Measurements from ENCODE around the gene TAB3.

Gene TAB3

GRCh38 chrX:30887721-30888120 is 1.3 kb downstream of the TAB3 start:
- TF ChIP-seq, protein P1, sequence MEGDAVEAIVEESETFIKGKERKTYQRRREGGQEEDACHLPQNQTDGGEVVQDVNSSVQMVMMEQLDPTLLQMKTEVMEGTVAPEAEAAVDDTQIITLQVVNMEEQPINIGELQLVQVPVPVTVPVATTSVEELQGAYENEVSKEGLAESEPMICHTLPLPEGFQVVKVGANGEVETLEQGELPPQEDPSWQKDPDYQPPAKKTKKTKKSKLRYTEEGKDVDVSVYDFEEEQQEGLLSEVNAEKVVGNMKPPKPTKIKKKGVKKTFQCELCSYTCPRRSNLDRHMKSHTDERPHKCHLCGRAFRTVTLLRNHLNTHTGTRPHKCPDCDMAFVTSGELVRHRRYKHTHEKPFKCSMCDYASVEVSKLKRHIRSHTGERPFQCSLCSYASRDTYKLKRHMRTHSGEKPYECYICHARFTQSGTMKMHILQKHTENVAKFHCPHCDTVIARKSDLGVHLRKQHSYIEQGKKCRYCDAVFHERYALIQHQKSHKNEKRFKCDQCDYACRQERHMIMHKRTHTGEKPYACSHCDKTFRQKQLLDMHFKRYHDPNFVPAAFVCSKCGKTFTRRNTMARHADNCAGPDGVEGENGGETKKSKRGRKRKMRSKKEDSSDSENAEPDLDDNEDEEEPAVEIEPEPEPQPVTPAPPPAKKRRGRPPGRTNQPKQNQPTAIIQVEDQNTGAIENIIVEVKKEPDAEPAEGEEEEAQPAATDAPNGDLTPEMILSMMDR (IDR thresholded peaks at IDR 0.05), result no peak
- no peak for TF ChIP-seq ZFX (IDR thresholded peaks at IDR 0.05; ENCODE audit: borderline replicate concordance)
- H3K27ac ChIP-seq, result no peak overlapping the region

DNA sequence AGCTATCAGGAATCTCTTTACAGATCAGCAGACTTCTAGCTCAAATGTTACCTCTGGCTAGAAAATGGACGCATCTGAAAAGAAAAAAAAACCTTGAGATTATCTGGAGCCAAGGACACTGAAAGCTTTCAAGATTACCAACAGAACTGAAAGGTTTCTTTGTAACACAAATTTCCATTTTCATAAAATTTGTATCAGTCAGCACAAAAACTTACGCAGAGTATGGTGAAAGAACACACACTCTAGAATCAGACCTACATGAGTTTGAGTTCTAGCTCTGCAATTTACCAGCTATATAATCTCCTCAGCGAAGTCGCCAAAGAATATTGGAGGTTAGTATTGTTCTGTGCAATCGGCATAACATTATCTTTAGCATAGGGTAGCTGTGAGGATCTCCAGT is 1.8 kb downstream of the TAB3 start:
- TF ChIP-seq ZFX (IDR thresholded peaks at IDR 0.05; ENCODE audit: borderline replicate concordance), result no peak
- TF ChIP-seq, protein P1 (IDR thresholded peaks at IDR 0.05), result no peak
- H3K27ac ChIP-seq, result no peak overlapping the region

DNA sequence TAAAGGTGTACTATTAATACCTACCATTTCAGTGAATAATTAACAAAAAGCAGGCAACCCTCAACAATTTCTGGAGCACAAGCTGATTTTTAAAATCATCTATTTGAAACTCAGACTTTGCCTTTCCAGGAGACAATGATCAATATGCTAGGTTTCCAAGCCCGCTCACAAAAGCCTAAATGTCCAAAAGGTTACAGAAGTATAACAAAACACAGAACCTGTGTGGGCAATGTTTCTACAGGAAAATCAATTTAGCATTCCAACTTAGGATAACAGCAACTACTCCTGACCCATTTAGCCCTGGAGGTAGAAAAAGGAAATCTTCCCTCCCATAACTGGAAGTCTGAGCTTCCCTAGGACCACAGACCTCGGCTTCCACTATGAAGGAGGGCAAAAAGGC is 3.9 kb downstream of the TAB3 start:
- no peak for TF ChIP-seq ZFX (IDR thresholded peaks at IDR 0.05; ENCODE audit: borderline replicate concordance)
- TF ChIP-seq, protein P1 (IDR thresholded peaks at IDR 0.05), result no peak

DNA sequence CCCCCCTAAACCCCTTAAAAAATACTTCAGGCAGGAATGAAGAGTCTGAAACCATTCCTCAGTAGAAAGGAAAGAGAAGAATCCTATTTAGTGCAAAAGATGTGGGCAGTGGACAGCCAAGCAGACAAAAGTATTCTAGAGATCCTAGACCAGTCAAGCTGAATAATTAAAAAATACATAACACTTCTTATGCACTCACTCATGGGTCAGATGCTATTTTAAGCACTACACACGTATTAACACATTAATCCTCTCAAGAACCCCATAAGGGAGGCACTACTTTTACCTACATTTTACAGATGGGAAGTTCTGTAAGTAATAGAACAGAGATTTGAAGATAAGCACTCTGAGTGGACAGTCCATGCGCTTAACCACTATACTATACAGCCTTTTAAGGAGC is 5.9 kb downstream of the TAB3 start:
- no peak for TF ChIP-seq ZFX (IDR thresholded peaks at IDR 0.05; ENCODE audit: borderline replicate concordance)
- TF ChIP-seq, protein P1 (IDR thresholded peaks at IDR 0.05), result no peak
- H3K27ac ChIP-seq, result no peak overlapping the region

More for the DNA sequence above, 3.9 kb downstream of the TAB3 start:
- H3K27ac ChIP-seq, result no peak overlapping the region

GRCh38 chrX:30881797-30882196 is 7.3 kb downstream of the TAB3 start:
- H3K27ac ChIP-seq, result no peak overlapping the region
- no peak for TF ChIP-seq ZFX (IDR thresholded peaks at IDR 0.05; ENCODE audit: borderline replicate concordance)
- TF ChIP-seq, protein P1 (IDR thresholded peaks at IDR 0.05), result no peak

- H3K27ac ChIP-seq, result no peak overlapping the region
- TF ChIP-seq ZFX (IDR thresholded peaks at IDR 0.05; ENCODE audit: borderline replicate concordance), result no peak
- TF ChIP-seq, protein P1 (IDR thresholded peaks at IDR 0.05), result no peak
These were observed 7.7 kb downstream of the TAB3 start for GRCh38 chrX:30881390-30881789.

GRCh38 chrX:30880058-30880457 is 9.0 kb downstream of the TAB3 start:
- no peak overlapping the region for H3K27ac ChIP-seq
- TF ChIP-seq ZFX (IDR thresholded peaks at IDR 0.05; ENCODE audit: borderline replicate concordance), result no peak
- TF ChIP-seq, protein P1 (IDR thresholded peaks at IDR 0.05), result no peak
